GM19043 (cell line): Measurements from ENCODE around the gene NEU1.

ENCODE experiments used
- ATAC-seq: cut with Tn5 transposase; IDR thresholded peaks from one replicate; pipeline ENCODE4 v1.9.1; 2021; ENCODE audit warnings: low read depth; ENCODE audit not compliant: unreplicated experiment

NEU1 gene

GRCh38 chr6:31896856-31897611, 34.4 kb upstream of the NEU1 start:
- no peak for ATAC-seq

- no peak for ATAC-seq
These were observed 33.9 kb upstream of the NEU1 start for GRCh38 chr6:31896493-31896855.

GRCh38 chr6:31892821-31893220, 30.2 kb upstream of the NEU1 start:
- ATAC-seq: no peak

- no peak for ATAC-seq
These were observed 26.8 kb upstream of the NEU1 start for GRCh38 chr6:31889331-31889972.

GRCh38 chr6:31888276-31889258, 25.9 kb upstream of the NEU1 start:
- ATAC-seq: no peak

GRCh38 chr6:31887173-31888007, 24.8 kb upstream of the NEU1 start:
- ATAC-seq: no peak

GRCh38 chr6:31886541-31886991, 23.9 kb upstream of the NEU1 start:
- ATAC-seq: no peak

GRCh38 chr6:31884528-31885035, 22.0 kb upstream of the NEU1 start:
- no peak for ATAC-seq

- no peak for ATAC-seq
These were observed 21.1 kb upstream of the NEU1 start for GRCh38 chr6:31883676-31884075.

GRCh38 chr6:31882344-31882743, 19.7 kb upstream of the NEU1 start:
- no peak for ATAC-seq

- no peak for ATAC-seq
These were observed 18.7 kb upstream of the NEU1 start for GRCh38 chr6:31881136-31881859.

- no peak for ATAC-seq
These were observed 18.0 kb upstream of the NEU1 start for GRCh38 chr6:31880616-31881015.

GRCh38 chr6:31879901-31880300, 17.3 kb upstream of the NEU1 start:
- no peak for ATAC-seq

GRCh38 chr6:31879143-31879542, 16.5 kb upstream of the NEU1 start:
- ATAC-seq: no peak

- no peak for ATAC-seq
These were observed 16.1 kb upstream of the NEU1 start, which contains the start of gene SLC44A4 for GRCh38 chr6:31878726-31879125. TSS of gene SLC44A4 (minus strand) at chr6:31878997. CDS start at chr6:31878980, 17 bp downstream.

GRCh38 chr6:31878222-31878621, 15.6 kb upstream of the NEU1 start:
- ATAC-seq: no peak

GRCh38 chr6:31877651-31878161, 15.1 kb upstream of the NEU1 start:
- ATAC-seq: no peak

- ATAC-seq: no peak
These were observed 14.6 kb upstream of the NEU1 start for GRCh38 chr6:31877125-31877650.

GRCh38 chr6:31876357-31876756, 13.7 kb upstream of the NEU1 start:
- ATAC-seq: no peak
